D721Med (cell line): Measurements from ENCODE around the gene GASK1A.

Experiments
- DNase-seq: peaks from one replicate; pipeline ENCODE4 v3.0.0; 2011; ENCODE audit warnings: low spot score; ENCODE audit not compliant: insufficient read length
- FAIRE-seq: peaks from 2 replicates; lab custom pipeline; 2011; peaks lifted over from hg19 to GRCh38; lab: Jason Lieb, UNC
- TF ChIP-seq, protein P1 (sequence below): IDR thresholded peaks from 2 replicates; pipeline ENCODE4 v1.5.1; 2012; ENCODE audit warnings: mild to moderate bottlenecking, control low read depth; ENCODE audit not compliant: insufficient read depth; ENCODE audit errors: missing control alignments

Gene GASK1A

DNA sequence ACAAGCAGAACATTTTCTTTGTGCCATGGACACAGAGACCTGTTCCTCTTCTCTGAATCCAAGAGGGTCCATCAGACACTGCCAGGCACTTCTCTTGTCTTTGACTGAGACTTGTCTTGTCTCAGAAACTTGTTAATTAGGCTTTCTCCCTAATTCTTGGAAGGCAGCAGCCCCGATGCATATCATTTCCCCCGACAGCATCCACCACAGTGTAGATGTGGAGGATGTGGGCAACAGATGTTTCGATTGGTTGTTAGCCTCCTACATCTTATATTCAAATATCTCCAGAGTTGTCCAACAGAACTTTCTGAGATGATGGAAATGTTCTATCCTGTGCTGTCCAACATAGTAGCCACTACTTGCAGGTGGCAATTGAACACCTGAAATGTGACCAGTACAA is 15.5 kb downstream of the GASK1A start:
- FAIRE-seq, result no peak
- TF ChIP-seq, protein P1, sequence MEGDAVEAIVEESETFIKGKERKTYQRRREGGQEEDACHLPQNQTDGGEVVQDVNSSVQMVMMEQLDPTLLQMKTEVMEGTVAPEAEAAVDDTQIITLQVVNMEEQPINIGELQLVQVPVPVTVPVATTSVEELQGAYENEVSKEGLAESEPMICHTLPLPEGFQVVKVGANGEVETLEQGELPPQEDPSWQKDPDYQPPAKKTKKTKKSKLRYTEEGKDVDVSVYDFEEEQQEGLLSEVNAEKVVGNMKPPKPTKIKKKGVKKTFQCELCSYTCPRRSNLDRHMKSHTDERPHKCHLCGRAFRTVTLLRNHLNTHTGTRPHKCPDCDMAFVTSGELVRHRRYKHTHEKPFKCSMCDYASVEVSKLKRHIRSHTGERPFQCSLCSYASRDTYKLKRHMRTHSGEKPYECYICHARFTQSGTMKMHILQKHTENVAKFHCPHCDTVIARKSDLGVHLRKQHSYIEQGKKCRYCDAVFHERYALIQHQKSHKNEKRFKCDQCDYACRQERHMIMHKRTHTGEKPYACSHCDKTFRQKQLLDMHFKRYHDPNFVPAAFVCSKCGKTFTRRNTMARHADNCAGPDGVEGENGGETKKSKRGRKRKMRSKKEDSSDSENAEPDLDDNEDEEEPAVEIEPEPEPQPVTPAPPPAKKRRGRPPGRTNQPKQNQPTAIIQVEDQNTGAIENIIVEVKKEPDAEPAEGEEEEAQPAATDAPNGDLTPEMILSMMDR, result no peak
- no peak for DNase-seq

DNA sequence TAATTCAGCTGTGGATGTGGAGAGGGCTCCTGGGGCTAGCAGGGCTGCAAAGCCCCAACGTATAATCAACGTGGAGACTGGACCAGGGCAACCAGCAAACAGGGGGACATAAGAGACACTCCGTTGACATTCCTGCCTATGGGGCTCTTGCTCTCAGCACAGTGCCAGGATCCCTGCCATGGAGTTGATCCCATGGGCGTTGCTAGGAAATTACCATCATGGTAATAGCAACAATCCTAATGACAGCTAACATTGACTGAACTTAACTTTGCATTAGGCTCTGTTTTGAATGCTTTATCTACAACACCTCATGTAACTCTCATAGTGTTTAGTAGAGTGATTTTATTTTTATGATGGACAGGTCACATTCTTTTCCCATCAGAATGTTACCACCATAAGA is 16.9 kb downstream of the GASK1A start:
- no peak for FAIRE-seq
- TF ChIP-seq, protein P1, result no peak

DNA sequence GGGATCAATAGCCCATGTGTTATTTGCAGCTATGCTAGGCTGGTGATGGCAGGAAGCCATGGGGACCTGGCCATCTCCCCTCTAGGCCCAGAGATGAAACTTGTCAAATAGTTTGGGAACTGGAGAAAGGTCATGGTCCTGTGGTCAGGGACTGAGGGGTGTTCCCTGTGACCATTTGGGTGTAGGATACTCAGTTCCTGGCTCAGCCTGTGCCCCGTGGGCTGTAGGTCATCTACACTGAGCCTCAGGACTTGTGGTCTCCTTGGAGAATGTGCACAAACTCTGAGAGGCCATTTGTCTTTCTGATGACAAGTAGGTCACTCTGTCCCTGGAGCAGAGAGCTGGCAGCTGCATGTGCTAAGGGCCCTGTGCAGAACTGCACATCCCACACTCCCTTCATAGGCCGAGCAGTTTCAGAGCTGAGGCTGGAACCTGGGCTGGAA is 17.5 kb downstream of the GASK1A start:
- TF ChIP-seq, protein P1, result no peak
- DNase-seq (no peak), FAIRE-seq (no peak)

More for the DNA sequence above, 16.9 kb downstream of the GASK1A start:
- no peak for DNase-seq

DNA sequence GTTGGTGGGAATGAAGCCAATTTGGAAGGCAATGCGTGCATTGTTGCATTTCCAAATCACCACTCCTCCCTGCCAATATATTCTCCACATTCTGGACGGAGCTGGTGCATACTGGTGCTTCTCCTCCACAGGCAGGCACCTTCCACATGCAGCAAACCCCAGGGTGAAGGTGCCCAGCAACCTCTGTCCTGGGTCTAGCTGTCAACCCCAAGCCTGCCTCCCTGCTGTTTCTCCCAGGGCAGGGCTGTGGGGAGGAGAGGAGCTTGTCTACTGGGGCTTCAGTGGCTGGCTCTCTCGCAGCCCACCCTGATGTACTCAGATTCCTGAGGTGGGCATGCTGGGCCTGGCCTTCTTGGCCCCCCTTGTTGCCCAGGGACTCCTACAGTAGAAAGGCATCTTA is 20.1 kb downstream of the GASK1A start:
- TF ChIP-seq, protein P1, result no peak
- DNase-seq (no peak), FAIRE-seq (no peak)

DNA sequence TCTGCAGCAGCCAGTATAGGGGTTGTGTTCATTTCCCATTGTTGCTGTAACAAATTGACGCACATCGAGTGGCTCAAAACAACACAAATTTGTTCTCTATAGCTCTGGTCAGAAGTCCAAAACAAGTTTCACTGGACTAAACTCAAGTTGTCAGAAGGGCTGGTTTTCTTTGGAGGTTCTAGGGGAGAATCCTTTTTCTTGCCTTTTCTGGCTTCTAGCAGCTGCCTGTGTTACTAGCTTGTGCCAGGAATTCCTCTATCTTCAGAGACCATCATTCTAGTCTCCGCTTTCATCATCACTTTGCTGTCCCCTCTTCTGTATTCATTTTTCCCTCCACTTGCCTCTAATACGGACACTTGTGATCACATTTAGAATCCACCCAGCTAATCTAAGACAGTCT is 20.5 kb downstream of the GASK1A start:
- DNase-seq (no peak), FAIRE-seq (no peak)
- TF ChIP-seq, protein P1, result no peak

DNA sequence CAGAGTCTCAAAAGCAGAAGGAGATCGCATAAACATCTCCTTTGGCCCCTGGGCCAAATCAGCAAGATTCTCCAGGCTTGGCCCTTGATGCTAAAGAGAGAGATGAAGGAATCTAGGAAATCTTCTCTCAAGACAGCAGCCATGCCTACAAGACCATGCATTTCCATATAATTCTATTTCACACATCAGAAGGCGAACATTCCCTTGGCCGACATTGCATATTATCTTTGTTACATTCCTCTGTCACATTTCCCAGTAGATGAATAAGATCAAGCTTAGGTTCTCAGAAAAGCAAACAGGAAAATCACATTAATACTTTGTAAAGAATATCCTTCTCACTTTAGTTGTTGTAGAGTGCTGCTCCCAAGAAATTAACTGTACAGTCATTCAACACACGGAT is 21.3 kb downstream of the GASK1A start:
- DNase-seq (no peak), FAIRE-seq (no peak)
- TF ChIP-seq, protein P1, result no peak

DNA sequence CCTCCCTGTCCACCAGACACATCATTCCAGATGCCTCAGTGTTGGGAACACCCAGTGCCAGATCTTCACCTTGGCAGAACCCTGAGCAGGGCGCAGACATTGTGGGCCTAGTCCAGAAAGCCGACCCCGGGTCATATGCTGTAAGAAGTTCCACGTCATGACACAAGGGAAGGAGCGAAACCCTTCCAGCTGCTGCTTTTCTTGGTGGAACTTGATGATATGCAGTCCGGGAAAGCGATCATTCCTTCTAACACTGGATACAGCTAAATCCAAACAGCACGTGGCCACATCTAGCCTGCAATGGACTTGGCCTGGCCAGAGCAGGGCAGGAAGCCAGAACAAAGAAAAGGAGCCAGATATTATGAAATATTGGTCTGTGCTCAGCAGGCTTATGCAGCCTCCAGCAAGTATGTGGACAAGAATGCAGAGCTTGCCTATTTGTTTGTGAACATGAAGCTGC is 22.0 kb downstream of the GASK1A start:
- no peak for DNase-seq
- TF ChIP-seq, protein P1, result no peak
- FAIRE-seq, result no peak
